ENCODE results near the gene USH2A. TPM values are rescaled to one million over a fixed set of nuclear protein-coding genes. Genes with fewer than 3 reads are reported as not detected.

Gene USH2A
- total RNA-seq, 1 donor from 2014 or later = 0.55 TPM

DNA sequence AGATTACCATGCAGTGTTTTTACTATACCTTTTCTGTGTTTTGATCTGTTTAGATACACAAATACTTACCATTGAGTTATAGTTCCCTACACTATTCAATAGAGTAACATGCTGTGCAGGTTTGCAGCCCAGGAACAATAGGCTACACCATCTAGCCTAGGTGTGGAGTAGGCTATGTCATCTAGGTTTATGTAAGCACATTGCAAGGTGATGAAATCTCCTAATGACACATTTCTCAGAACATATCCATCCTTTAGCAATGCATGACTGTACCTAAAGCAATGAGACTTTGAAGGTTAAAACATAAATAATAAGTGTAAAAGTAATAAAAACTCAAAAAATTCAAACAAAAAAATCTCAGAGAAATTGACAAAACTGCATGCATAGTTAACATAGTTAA, 358.6 kb downstream of the USH2A start:
- Mint-ChIP-seq H3K27me3 (no peaks in the 10 kb centered on the region), H3K4me3 (ENCODE audit: low read depth) (no peak overlapping the region), H3K36me3 (ENCODE audit: insufficient read depth) (no peaks in the 10 kb centered on the region), H3K27ac (no peak overlapping the region), H3K9me3 (ENCODE audit: low read depth) (no peaks in the 10 kb centered on the region), H3K4me1 (ENCODE audit: low read depth) (no peaks in the 10 kb centered on the region)
- no peak for DNase-seq (ENCODE audit: low spot score, unreplicated experiment)
- TF ChIP-seq, protein P1, sequence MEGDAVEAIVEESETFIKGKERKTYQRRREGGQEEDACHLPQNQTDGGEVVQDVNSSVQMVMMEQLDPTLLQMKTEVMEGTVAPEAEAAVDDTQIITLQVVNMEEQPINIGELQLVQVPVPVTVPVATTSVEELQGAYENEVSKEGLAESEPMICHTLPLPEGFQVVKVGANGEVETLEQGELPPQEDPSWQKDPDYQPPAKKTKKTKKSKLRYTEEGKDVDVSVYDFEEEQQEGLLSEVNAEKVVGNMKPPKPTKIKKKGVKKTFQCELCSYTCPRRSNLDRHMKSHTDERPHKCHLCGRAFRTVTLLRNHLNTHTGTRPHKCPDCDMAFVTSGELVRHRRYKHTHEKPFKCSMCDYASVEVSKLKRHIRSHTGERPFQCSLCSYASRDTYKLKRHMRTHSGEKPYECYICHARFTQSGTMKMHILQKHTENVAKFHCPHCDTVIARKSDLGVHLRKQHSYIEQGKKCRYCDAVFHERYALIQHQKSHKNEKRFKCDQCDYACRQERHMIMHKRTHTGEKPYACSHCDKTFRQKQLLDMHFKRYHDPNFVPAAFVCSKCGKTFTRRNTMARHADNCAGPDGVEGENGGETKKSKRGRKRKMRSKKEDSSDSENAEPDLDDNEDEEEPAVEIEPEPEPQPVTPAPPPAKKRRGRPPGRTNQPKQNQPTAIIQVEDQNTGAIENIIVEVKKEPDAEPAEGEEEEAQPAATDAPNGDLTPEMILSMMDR (IDR thresholded peaks at IDR 0.05; ENCODE audit: unreplicated experiment) = no peak

DNA sequence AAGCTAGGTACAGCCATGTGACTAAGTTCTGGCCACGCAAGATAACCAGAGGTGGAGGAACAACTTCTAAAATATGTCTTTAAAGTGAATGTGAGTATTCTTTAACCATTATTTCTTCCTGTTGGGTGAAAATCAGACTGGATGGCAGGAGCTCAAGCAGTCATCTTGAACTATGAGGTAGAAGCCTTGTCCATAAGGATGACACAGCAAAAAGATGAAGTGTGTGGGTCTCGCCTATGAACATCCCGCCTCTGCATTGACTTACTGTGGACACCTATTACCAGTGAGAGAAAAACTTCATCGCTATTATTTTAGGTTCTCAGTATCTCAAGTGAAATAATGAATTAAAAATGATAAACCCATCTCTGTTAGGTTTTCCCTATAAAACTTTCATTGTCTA, 365.3 kb downstream of the USH2A start:
- TF ChIP-seq, protein P1 (IDR thresholded peaks at IDR 0.05; ENCODE audit: unreplicated experiment) = no peak
- Mint-ChIP-seq H3K9me3 (ENCODE audit: low read depth) (no peaks in the 10 kb centered on the region), H3K4me1 (ENCODE audit: low read depth) (peaks cover 5% of the 10 kb centered on the region), H3K27ac (no peak overlapping the region), H3K36me3 (ENCODE audit: insufficient read depth) (no peaks in the 10 kb centered on the region), H3K27me3 (no peaks in the 10 kb centered on the region), H3K4me3 (ENCODE audit: low read depth) (no peak overlapping the region)
- DNase-seq (ENCODE audit: low spot score, unreplicated experiment) = no peak

DNA sequence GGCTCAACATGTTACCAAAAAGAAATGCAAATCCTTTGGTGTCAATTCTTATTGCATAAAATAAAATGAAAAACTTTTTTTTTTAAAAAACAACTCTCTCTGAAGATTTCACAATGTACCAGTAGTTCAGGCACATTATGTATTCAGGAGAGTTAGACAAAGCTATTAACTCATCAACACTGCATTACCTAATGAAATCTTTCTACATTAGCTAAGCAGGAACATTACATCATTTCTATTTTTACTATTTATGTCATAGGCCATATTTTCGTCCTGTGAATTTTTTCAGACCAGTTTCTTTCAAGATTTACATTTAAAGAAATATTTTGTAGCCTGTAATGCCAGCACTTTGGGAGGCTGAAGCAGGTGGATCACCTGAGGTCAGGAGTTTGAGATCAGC, 366.2 kb downstream of the USH2A start:
- TF ChIP-seq, protein P1 (IDR thresholded peaks at IDR 0.05; ENCODE audit: unreplicated experiment) = no peak
- no peaks in the 10 kb centered on the region for H3K27me3 Mint-ChIP-seq
- peaks cover 5% of the 10 kb centered on the region for H3K4me1 Mint-ChIP-seq (ENCODE audit: low read depth)
- no peak overlapping the region for H3K27ac Mint-ChIP-seq
- no peak for DNase-seq (ENCODE audit: low spot score, unreplicated experiment)
- H3K9me3 Mint-ChIP-seq (ENCODE audit: low read depth) = no peaks in the 10 kb centered on the region
- H3K4me3 Mint-ChIP-seq (ENCODE audit: low read depth) = no peak overlapping the region
- H3K36me3 Mint-ChIP-seq (ENCODE audit: insufficient read depth) = no peaks in the 10 kb centered on the region

DNA sequence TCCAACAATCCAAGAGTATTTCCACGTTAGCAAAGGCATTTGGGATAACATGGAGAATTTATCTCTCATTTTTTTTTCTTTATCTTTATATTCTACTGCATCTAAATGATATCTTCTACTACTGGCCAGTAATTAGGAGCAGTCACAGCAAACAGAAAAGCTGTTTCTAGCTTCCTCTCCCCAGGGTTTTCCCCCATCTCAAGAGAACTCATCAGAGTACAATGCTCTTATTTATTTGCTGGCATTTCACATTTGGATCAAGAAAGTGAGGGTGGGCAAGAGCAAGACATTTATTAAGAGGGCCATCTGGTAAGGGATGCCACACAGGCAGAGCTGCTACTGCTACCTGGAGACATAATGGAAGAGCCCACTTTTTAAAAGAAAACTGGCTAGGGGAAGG, 368.2 kb downstream of the USH2A start:
- H3K27me3 Mint-ChIP-seq = no peaks in the 10 kb centered on the region
- DNase-seq (ENCODE audit: low spot score, unreplicated experiment) = no peak
- peaks cover 5% of the 10 kb centered on the region for H3K9me3 Mint-ChIP-seq (ENCODE audit: low read depth)
- H3K4me1 Mint-ChIP-seq (ENCODE audit: low read depth) = peaks cover 5% of the 10 kb centered on the region
- no peak overlapping the region for H3K4me3 Mint-ChIP-seq (ENCODE audit: low read depth)
- TF ChIP-seq, protein P1 (IDR thresholded peaks at IDR 0.05; ENCODE audit: unreplicated experiment) = no peak
- no peak overlapping the region for H3K27ac Mint-ChIP-seq
- H3K36me3 Mint-ChIP-seq (ENCODE audit: insufficient read depth) = no peaks in the 10 kb centered on the region

DNA sequence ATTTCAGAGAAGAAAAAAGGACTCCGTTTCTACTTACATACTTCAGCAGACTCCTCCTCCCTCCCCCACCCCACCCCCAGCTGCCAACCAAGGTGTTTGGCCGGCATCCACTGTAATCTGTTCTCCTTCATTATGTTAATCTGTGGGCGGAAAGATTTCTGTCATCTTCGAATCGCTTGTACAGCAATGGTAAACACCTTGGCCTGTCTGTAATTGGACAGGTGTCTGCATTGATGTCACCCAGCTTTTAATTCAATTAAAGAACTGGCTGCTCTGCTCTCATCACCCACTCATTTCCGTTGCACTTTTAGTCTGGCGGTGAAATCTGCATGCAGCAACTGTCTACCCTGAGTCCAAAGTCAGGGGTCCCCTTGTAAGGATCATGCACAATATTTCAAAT, 368.6 kb downstream of the USH2A start:
- H3K27me3 Mint-ChIP-seq = no peaks in the 10 kb centered on the region
- peaks cover 5% of the 10 kb centered on the region for H3K4me1 Mint-ChIP-seq (ENCODE audit: low read depth)
- TF ChIP-seq, protein P1 (IDR thresholded peaks at IDR 0.05; ENCODE audit: unreplicated experiment) = no peak
- H3K36me3 Mint-ChIP-seq (ENCODE audit: insufficient read depth) = no peaks in the 10 kb centered on the region
- H3K9me3 Mint-ChIP-seq (ENCODE audit: low read depth) = peaks cover 5% of the 10 kb centered on the region
- H3K27ac Mint-ChIP-seq = no peak overlapping the region
- no peak for DNase-seq (ENCODE audit: low spot score, unreplicated experiment)
- H3K4me3 Mint-ChIP-seq (ENCODE audit: low read depth) = no peak overlapping the region
